Measurements from ENCODE around the gene KLRC4. TPM values are rescaled to one million over a fixed set of nuclear protein-coding genes. Genes with fewer than 3 reads are reported as not detected.
A peak's percentile ranks its signal among the peaks of the same experiment; 100 is the strongest.

Gene KLRC4
- not detected in 2 replicates for total RNA-seq (2022)
- Bru-seq, nascent RNA: percentile 24 among the genes with signal in this experiment
- BruChase-seq, experiment 1, labeled RNA remaining after a 2-hour chase: percentile 28 among the genes with signal in this experiment
- not detected for BruChase-seq, experiment 2, labeled RNA remaining after a 6-hour chase
- long read RNA-seq: 0 reads

- H3K36me3 ChIP-seq (ENCODE audit: control insufficient read depth, insufficient read depth, low read length): no peaks in the 10 kb centered on the region
- Mint-ChIP-seq H3K27me3 (ENCODE audit: insufficient read depth, unreplicated experiment) (no peaks in the 10 kb centered on the region), H3K27ac (ENCODE audit: unreplicated experiment) (no peak within 1 kb of the TSS), H3K4me3 (ENCODE audit: unreplicated experiment) (no peak within 1 kb of the TSS), H3K9me3 (ENCODE audit: unreplicated experiment) (no peaks in the 10 kb centered on the region), H3K4me1 (ENCODE audit: low read depth, unreplicated experiment) (peaks cover 5% of the 10 kb centered on the region), H3K36me3 (ENCODE audit: insufficient read depth, unreplicated experiment) (no peaks in the 10 kb centered on the region)
- intact Hi-C loops (cut with micrococcal nuclease; ENCODE audit: unreplicated experiment): no loop called here
- H3K4me1 ChIP-seq: no peaks in the 10 kb centered on the region
- ChIA-PET CTCF (no interaction called here), POLR2A (no interaction called here)
- DNase-seq: no peak
- TF ChIP-seq, protein P1, sequence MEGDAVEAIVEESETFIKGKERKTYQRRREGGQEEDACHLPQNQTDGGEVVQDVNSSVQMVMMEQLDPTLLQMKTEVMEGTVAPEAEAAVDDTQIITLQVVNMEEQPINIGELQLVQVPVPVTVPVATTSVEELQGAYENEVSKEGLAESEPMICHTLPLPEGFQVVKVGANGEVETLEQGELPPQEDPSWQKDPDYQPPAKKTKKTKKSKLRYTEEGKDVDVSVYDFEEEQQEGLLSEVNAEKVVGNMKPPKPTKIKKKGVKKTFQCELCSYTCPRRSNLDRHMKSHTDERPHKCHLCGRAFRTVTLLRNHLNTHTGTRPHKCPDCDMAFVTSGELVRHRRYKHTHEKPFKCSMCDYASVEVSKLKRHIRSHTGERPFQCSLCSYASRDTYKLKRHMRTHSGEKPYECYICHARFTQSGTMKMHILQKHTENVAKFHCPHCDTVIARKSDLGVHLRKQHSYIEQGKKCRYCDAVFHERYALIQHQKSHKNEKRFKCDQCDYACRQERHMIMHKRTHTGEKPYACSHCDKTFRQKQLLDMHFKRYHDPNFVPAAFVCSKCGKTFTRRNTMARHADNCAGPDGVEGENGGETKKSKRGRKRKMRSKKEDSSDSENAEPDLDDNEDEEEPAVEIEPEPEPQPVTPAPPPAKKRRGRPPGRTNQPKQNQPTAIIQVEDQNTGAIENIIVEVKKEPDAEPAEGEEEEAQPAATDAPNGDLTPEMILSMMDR (IDR thresholded peaks at IDR 0.05; ENCODE audit: insufficient read depth in 1 of 2, low read depth in 1 of 2, low read length in 1 of 2, severe bottlenecking in 1 of 2, unreplicated experiment in 1 of 2): no peak
- no peak within 1 kb of the TSS for H3K4me3 ChIP-seq (ENCODE audit: low read depth, low read length)
- H3K27me3 ChIP-seq (replicated peaks; ENCODE audit: control insufficient read depth, insufficient read depth, low read length): no peaks in the 10 kb centered on the region
- no peaks in the 10 kb centered on the region for H3K9me3 ChIP-seq
- BruUV-seq (replicated peaks): no TSS peak
Measured at GRCh38 chr12:10409392-10409791, at the start of gene KLRC4. Gene KLRC4 (minus strand): TSS chr12:10409757. CDS start chr12:10409575, 182 bp downstream.

DNA sequence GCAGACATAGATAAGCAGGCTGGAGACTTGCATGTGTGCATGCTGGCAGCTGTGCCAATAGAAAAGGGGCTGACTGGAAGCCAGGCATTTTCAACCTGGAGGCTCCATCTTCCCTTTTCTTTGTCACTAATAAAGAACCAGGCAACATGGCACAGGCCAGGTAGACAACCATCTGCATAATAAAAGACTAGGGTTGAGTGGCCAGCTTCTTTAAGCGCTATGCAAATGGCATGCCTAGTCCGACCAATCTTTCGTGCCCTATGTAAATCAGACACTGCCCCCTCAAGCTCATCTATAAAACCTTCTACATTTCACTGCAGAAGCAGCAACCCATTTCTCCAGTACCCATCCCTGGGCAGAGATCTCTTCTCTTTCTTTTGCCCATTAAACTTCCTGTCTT, 48.2 kb upstream of the KLRC4 start:
- POLR2A ChIA-PET: no interaction called here
- Mint-ChIP-seq H3K36me3 (ENCODE audit: insufficient read depth, unreplicated experiment) (no peaks in the 10 kb centered on the region), H3K27me3 (ENCODE audit: insufficient read depth, unreplicated experiment) (no peaks in the 10 kb centered on the region), H3K9me3 (ENCODE audit: unreplicated experiment) (peaks cover 36% of the 10 kb centered on the region), H3K4me1 (ENCODE audit: low read depth, unreplicated experiment) (no peaks in the 10 kb centered on the region), H3K27ac (ENCODE audit: unreplicated experiment) (no peak overlapping the region), H3K4me3 (ENCODE audit: unreplicated experiment) (no peak overlapping the region)
- TF ChIP-seq, protein P1 (IDR thresholded peaks at IDR 0.05; ENCODE audit: insufficient read depth in 1 of 2, low read depth in 1 of 2, low read length in 1 of 2, severe bottlenecking in 1 of 2, unreplicated experiment in 1 of 2): no peak
- Histone ChIP-seq H3K27me3 (replicated peaks; ENCODE audit: control insufficient read depth, insufficient read depth, low read length) (no peaks in the 10 kb centered on the region), H3K9me3 (peaks cover 27% of the 10 kb centered on the region), H3K4me1 (no peaks in the 10 kb centered on the region), H3K4me3 (ENCODE audit: low read depth, low read length) (no peak overlapping the region), H3K36me3 (ENCODE audit: control insufficient read depth, insufficient read depth, low read length) (no peaks in the 10 kb centered on the region)
- no peak for DNase-seq
- CTCF ChIA-PET: no interaction called here
- intact Hi-C loops (cut with micrococcal nuclease; ENCODE audit: unreplicated experiment): no loop called here
- no TSS peak for BruUV-seq (replicated peaks)

GRCh38 chr12:10456856-10457255, 47.3 kb upstream of the KLRC4 start:
- Histone ChIP-seq H3K9me3 (peaks cover 20% of the 10 kb centered on the region), H3K4me3 (ENCODE audit: low read depth, low read length) (no peak overlapping the region), H3K27me3 (replicated peaks; ENCODE audit: control insufficient read depth, insufficient read depth, low read length) (no peaks in the 10 kb centered on the region), H3K36me3 (ENCODE audit: control insufficient read depth, insufficient read depth, low read length) (no peaks in the 10 kb centered on the region), H3K4me1 (no peaks in the 10 kb centered on the region)
- Mint-ChIP-seq H3K36me3 (ENCODE audit: insufficient read depth, unreplicated experiment) (no peaks in the 10 kb centered on the region), H3K4me3 (ENCODE audit: unreplicated experiment) (no peak overlapping the region), H3K4me1 (ENCODE audit: low read depth, unreplicated experiment) (no peaks in the 10 kb centered on the region), H3K9me3 (ENCODE audit: unreplicated experiment) (peaks cover 36% of the 10 kb centered on the region), H3K27me3 (ENCODE audit: insufficient read depth, unreplicated experiment) (no peaks in the 10 kb centered on the region), H3K27ac (ENCODE audit: unreplicated experiment) (no peak overlapping the region)
- no peak for DNase-seq
- ChIA-PET POLR2A (no interaction called here), CTCF (no interaction called here)
- BruUV-seq (replicated peaks): no TSS peak
- intact Hi-C loops (cut with micrococcal nuclease; ENCODE audit: unreplicated experiment): no loop called here
- TF ChIP-seq, protein P1 (IDR thresholded peaks at IDR 0.05; ENCODE audit: insufficient read depth in 1 of 2, low read depth in 1 of 2, low read length in 1 of 2, severe bottlenecking in 1 of 2, unreplicated experiment in 1 of 2): no peak

All from Caco-2 (cell line).